GM23248 (cell line): ENCODE measurements around the gene CCDC24. TPM values are rescaled to one million over a fixed set of nuclear protein-coding genes. Genes with fewer than 3 reads are reported as not detected.

ENCODE experiments used
- DNase-seq: peaks from one replicate; pipeline ENCODE4 v3.0.0-alpha.2; 2015
- H2AFZ ChIP-seq: fragments of 200-600 bp; sonication (generic); 2 replicates; pipeline ENCODE4 v1.6.1; 2016; ENCODE audit warnings: antibody characterized with exemption
- H3F3A ChIP-seq: fragments of 200-600 bp; sonication (generic); 2 replicates; pipeline ENCODE4 v1.6.1; 2016; ENCODE audit warnings: mild to moderate bottlenecking, antibody characterized with exemption, mixed run types; ENCODE audit not compliant: insufficient read depth
- H3K27ac ChIP-seq: fragments of 200-600 bp; sonication (generic); 2 replicates; pipeline ENCODE4 v1.5.1; 2016; ENCODE audit warnings: mild to moderate bottlenecking
- H3K27me3 ChIP-seq: fragments of 200-600 bp; sonication (generic); replicated peaks from 2 replicates; pipeline ENCODE4 v1.6.1; 2016; ENCODE audit warnings: mild to moderate bottlenecking; ENCODE audit not compliant: insufficient read depth
- H3K36me3 ChIP-seq: fragments of 200-600 bp; sonication (generic); 2 replicates; pipeline ENCODE4 v1.6.1; 2016; ENCODE audit warnings: low read depth, mild to moderate bottlenecking
- H3K4me1 ChIP-seq: fragments of 200-600 bp; sonication (generic); 2 replicates; pipeline ENCODE4 v1.6.1; 2016; ENCODE audit warnings: mild to moderate bottlenecking; ENCODE audit not compliant: insufficient read depth
- H3K4me2 ChIP-seq: fragments of 200-600 bp; sonication (generic); one replicate; pipeline ENCODE4 v1.6.1; 2016; ENCODE audit warnings: mild to moderate bottlenecking; ENCODE audit not compliant: unreplicated experiment
- H3K4me3 ChIP-seq: fragments of 200-600 bp; sonication (generic); 2 replicates; pipeline ENCODE4 v1.5.1; 2016; ENCODE audit warnings: mild to moderate bottlenecking
- H3K79me2 ChIP-seq: fragments of 200-600 bp; sonication (generic); 2 replicates; pipeline ENCODE4 v1.6.1; 2016; ENCODE audit warnings: mild to moderate bottlenecking; ENCODE audit not compliant: insufficient read depth
- H3K9ac ChIP-seq: fragments of 200-600 bp; sonication (generic); 2 replicates; pipeline ENCODE4 v1.6.1; 2016; ENCODE audit warnings: mild to moderate bottlenecking
- H3K9me2 ChIP-seq: fragments of 200-600 bp; sonication (generic); 2 replicates; pipeline ENCODE4 v1.6.1; 2016; ENCODE audit warnings: mixed run types, mild to moderate bottlenecking, moderate library complexity; ENCODE audit not compliant: insufficient read depth
- H3K9me3 ChIP-seq: fragments of 200-600 bp; sonication (generic); one replicate; pipeline ENCODE4 v1.6.1; 2017; ENCODE audit warnings: low read depth
- H4K20me1 ChIP-seq: fragments of 200-600 bp; sonication (generic); 2 replicates; pipeline ENCODE4 v1.6.0; 2016; ENCODE audit not compliant: insufficient read depth
- EZH2 ChIP-seq: fragments of 200-600 bp; sonication (generic); IDR thresholded peaks from 2 replicates; pipeline ENCODE4 v1.6.1; 2018; ENCODE audit warnings: antibody characterized with exemption, mild to moderate bottlenecking; ENCODE audit not compliant: insufficient read depth, poor library complexity, severe bottlenecking
- EZH2phosphoT487 ChIP-seq: fragments of 200-600 bp; sonication (generic); IDR thresholded peaks from 2 replicates; pipeline ENCODE4 v1.6.1; 2018; ENCODE audit warnings: antibody characterized with exemption, moderate library complexity, mild to moderate bottlenecking, low read depth; ENCODE audit not compliant: insufficient read depth
- WGBS, 2 experiments: methylation state at CpG; one replicate each; pipeline ENCODE4 v1.1.6; 2015 to 2017; ENCODE audit warnings: low lambda C conversion rate in 2 of 2, low coverage in 1 of 2; ENCODE audit errors: missing lambda C conversion rate in 2 of 2; 5-methylcytosine and 5-hydroxymethylcytosine counted together
- in situ Hi-C: fragments of 300-500 bp; cut with MboI; formaldehyde crosslinking; loops from 2 replicates; pipeline ENCODE4 v1.15.0; 2020
- polyA plus RNA-seq: library from polyadenylated mRNA; unstranded; fragments of >200 nt; fragmentation: Nextera tagmentation; extraction: Ambion mirVana; gene quantifications from 2 replicates; pipeline ENCODE4 v1.2.1, GENCODE V29; 2016
- total RNA-seq: library from RNA; depleted of rRNA; stranded (reverse); fragments of >200 nt; shearing (Covaris generic); gene quantifications from 2 replicates; pipeline ENCODE4 v1.2.3, GENCODE V29; 2014

CCDC24 gene
- total and polyA plus RNA-seq, 2 experiments from 2014 or later, result 3.1 to 4.3 TPM

- Histone ChIP-seq H3K9ac (no peak overlapping the region), H4K20me1 (no peaks in the 10 kb centered on the region), H3K9me3 (no peaks in the 10 kb centered on the region), H3F3A (no peaks in the 10 kb centered on the region), H3K27ac (no peak overlapping the region), H3K27me3 (no peaks in the 10 kb centered on the region), H3K36me3 (no peaks in the 10 kb centered on the region; the same call in 1 of the 2 replicates), H3K9me2 (no peaks in the 10 kb centered on the region), H3K79me2 (peaks cover 17% of the 10 kb centered on the region), H3K4me3 (no peak overlapping the region), H3K4me1 (peaks cover 8% of the 10 kb centered on the region; the same call in 1 of the 2 replicates), H2AFZ (no peak overlapping the region), H3K4me2 (no peak overlapping the region)
- in situ Hi-C loops, result no loop called here
- no peak for TF ChIP-seq EZH2phosphoT487
- WGBS, 2 experiments, result 92 to 95% methylated on average over 3 of the region's 3 CpGs
- no peak for DNase-seq
Measured at GRCh38 chr1:44027320-44027719, 35.9 kb downstream of the CCDC24 start.

GRCh38 chr1:44029260-44029910, 38.0 kb downstream of the CCDC24 start:
- Histone ChIP-seq H3F3A (no peaks in the 10 kb centered on the region), H3K9me3 (no peaks in the 10 kb centered on the region), H4K20me1 (no peaks in the 10 kb centered on the region), H3K79me2 (peaks cover 17% of the 10 kb centered on the region), H2AFZ (peak overlapping the region; percentile 85), H3K4me3 (peak overlapping the region; percentile 81), H3K9me2 (no peaks in the 10 kb centered on the region), H3K27ac (peak overlapping the region; percentile 60; the same call in 1 of the 2 replicates), H3K9ac (peak overlapping the region; percentile 81), H3K36me3 (no peaks in the 10 kb centered on the region), H3K4me2 (peak overlapping the region; percentile 87), H3K27me3 (no peaks in the 10 kb centered on the region), H3K4me1 (peaks cover 8% of the 10 kb centered on the region; the same call in 1 of the 2 replicates)
- DNase-seq, result peak; percentile 50
- TF ChIP-seq EZH2, result no peak
- no peak for TF ChIP-seq EZH2phosphoT487
- in situ Hi-C loops, result no loop called here
- WGBS, 2 experiments, result 25 to 32% methylated on average over 16 to 17 of the region's 17 CpGs

- DNase-seq, result peak; percentile 97
- WGBS, 2 experiments, result 1% methylated on average over 36 to 54 of the region's 75 CpGs
- Histone ChIP-seq H4K20me1 (no peaks in the 10 kb centered on the region), H3K9me2 (no peaks in the 10 kb centered on the region), H3F3A (no peaks in the 10 kb centered on the region), H3K27ac (peak overlapping the region; percentile 60), H3K79me2 (peaks cover 17% of the 10 kb centered on the region), H3K9ac (peak overlapping the region; percentile 81), H3K4me1 (peaks cover 8% of the 10 kb centered on the region; the same call in 1 of the 2 replicates), H3K9me3 (no peaks in the 10 kb centered on the region), H3K4me2 (peak overlapping the region; percentile 87), H2AFZ (peak overlapping the region; percentile 85), H3K36me3 (no peaks in the 10 kb centered on the region), H3K4me3 (peak overlapping the region; percentile 81), H3K27me3 (no peaks in the 10 kb centered on the region)
- in situ Hi-C loops, result no loop called here
- TF ChIP-seq EZH2 (no peak), EZH2phosphoT487 (no peak)
Measured at GRCh38 chr1:44029911-44030604, 38.7 kb downstream of the CCDC24 start.

- peak; percentile 74 for DNase-seq
Measured at GRCh38 chr1:44030605-44031251, 39.3 kb downstream of the CCDC24 start.

More at GRCh38 chr1:44030605-44031251, 39.3 kb downstream of the CCDC24 start:
- Histone ChIP-seq H3K79me2 (peaks cover 17% of the 10 kb centered on the region), H3F3A (no peaks in the 10 kb centered on the region; the same call in 1 of the 2 replicates), H3K36me3 (no peaks in the 10 kb centered on the region), H3K27me3 (no peaks in the 10 kb centered on the region), H3K4me3 (peak overlapping the region; percentile 81), H3K9ac (peak overlapping the region; percentile 81), H2AFZ (peak overlapping the region; percentile 85), H3K9me3 (no peaks in the 10 kb centered on the region), H4K20me1 (no peaks in the 10 kb centered on the region), H3K27ac (peak overlapping the region; percentile 60), H3K9me2 (no peaks in the 10 kb centered on the region), H3K4me1 (peaks cover 13% of the 10 kb centered on the region; the same call in 1 of the 2 replicates), H3K4me2 (peak overlapping the region; percentile 73)
- TF ChIP-seq EZH2 (no peak), EZH2phosphoT487 (no peak)
- 1% methylated on average over 32 to 33 of the region's 66 CpGs for WGBS, 2 experiments
- in situ Hi-C loops, result no loop called here
